DMS114 treated with DMSO at 0.1 percent for 48 hours (cell line): Measurements from ENCODE around the gene HNRNPA2B1.

Experiments used
- DNase-seq: peaks from one replicate; lab custom pipeline; 2025; ENCODE audit not compliant: unreplicated experiment; lab: John Stamatoyannopoulos, UW

The HNRNPA2B1 gene

DNA sequence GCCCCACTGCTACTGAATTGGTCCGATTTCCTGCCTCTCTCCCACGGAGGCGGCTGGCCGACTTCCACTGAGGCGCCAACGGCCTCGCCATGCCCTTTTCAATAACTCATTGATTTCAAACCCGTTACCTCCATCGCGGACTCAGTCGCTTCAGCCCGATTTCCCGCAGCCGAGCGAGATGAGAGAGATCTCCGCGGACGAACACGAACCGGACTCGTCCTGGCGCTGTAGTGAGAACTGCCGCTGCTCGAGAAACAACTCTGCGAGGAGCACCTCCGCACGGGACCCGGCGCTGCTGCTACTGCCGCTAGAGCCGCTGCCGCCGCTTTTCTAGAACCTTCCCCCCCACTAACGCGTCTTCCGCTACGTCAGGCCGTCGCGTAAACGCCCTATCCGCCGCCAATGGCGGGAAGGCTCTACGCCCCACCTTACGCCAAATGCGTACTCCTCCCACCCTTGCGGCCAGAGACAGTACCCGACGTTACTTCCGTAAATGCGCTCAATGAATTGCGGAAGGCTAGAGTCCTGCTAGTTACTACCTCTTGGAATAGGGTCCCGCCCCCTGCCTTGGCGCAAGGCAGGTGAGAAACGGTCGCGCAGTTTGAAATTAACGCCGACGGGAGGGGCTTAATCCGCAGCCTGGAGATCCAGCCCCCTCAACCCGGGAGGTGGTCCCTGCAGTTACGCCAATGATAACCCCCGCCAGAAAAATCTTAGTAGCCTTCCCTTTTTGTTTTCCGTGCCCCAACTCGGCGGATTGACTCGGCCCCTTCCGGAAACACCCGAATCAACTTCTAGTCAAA is at the start of gene HNRNPA2B1:
HNRNPA2B1 (minus strand) TSS at position 303 of the 803 bp plus-strand sequence; CDS start at position 134, 169 bp downstream.
- peak; percentile 96 for DNase-seq

DNA sequence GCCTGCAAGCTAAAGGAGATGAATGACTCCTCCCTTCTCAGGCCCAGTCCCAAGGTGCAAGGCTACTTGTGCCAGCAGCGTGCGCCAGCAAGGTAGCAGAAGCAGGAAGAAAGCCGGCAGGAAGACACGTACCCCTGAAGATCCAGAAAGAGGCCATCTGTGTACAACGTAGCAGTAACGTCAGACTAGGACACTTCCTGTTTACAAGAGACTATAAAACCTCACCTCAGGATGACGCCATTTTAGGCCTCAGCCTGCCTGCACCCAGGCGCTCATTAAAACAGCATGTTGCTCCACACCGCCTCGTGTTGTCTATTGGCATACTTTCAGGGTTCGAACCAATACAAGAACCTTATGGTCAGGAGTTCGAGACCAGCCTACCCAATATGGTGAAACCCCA is 49.7 kb upstream of the HNRNPA2B1 start:
- DNase-seq = no peak

DNA sequence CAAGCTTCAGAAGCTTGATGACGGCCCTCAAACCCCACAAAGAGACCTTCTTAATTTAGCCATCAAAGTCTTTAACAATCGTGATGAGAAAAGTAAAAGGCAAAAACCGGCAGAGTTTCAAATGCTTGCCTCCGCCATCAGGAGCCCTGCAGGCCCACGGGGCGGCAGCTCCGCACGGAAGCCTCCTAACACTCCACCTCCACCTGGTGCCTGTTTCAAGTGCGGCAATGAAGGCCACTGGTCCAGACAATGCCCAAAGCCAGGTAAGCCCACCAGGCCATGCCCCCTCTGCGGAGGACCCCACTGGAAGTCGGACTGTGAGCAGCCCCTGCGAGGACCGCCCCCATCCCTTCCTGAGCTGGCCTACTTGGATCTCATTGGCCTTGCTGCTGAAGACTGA is 44.6 kb upstream of the HNRNPA2B1 start:
- DNase-seq = no peak

DNA sequence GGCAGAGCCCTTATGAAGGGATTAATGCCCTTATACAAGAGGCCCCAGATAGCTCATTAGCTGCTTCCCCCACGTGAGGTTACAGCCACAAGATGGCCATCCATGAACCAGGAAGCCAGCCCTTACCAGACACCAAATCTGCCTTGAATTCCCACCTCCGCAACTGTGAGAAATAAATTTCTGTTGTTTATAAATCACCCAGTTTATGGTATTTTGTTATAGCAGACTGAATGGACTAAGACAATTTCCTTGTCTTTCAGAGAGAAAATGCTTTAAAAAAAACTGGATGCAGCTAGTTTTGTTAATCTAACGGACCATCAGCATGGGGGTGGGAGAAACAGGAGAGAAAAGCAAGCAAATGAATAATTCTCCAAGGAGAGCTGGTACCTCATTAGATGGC is 37.5 kb upstream of the HNRNPA2B1 start:
- no peak for DNase-seq

DNA sequence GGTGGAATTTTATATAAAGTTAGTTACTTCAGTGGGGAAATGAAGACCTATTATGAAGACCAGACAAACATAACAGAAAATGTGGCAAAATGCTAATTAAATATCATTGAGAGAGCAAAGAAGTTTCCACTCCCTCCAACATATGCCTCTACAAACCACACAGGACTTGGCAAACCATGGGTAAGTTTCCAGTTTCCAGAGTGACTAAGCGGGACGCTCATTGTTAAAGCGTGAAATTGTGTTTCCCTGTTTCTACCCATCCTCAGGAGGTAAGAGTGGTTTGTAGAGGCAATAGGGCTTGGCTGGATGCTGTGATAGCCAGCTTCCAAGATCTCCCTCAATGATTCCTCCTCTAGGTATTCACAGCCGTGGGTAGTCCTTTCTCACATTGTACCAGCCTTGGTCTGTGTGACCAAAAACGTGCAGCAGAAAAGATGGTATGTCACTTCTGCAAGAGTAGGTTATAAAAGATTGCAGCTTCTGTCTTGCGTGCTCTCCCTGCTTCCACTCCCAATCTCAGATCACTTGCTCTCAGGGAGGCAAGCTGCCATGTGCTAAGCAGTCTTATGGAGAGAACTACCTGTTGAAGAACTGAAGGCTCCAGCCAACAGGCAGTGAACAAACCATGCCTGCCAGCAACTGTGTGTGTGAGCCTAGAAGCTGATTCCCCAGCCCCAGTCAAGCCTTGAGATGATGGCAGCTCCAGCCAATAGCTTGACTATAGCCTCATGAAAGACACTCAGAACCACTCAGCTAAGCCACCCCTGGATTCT is 36.7 kb upstream of the HNRNPA2B1 start:
- no peak for DNase-seq

DNA sequence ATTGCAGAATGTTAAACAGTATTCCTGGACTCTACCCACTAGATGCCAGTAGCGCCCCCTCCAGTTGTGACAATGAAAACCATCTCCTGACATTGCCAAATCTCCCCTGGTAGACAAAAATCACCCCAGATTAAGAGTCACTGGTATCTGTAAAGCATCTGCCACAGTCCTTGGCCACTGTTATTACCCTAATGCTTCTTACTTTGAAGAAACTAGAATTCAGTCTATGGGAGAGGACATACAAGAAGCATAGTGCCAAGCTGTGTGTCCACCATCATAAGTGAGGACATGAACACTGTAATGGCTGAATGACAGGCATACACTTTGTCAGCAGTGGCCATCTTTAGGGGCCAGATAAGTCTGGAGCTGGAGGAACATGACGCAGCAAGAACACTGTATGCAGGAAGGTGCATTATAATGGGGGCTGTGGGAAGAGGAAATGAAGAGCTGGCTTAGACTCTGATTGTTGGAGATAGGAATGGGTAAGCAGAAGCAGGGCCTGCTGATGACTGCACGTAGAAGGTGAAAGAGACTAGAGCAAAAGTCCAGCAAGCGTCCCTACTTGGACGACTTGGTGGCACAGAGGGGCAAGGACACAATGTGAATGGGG is 33.5 kb upstream of the HNRNPA2B1 start:
- no peak for DNase-seq

DNA sequence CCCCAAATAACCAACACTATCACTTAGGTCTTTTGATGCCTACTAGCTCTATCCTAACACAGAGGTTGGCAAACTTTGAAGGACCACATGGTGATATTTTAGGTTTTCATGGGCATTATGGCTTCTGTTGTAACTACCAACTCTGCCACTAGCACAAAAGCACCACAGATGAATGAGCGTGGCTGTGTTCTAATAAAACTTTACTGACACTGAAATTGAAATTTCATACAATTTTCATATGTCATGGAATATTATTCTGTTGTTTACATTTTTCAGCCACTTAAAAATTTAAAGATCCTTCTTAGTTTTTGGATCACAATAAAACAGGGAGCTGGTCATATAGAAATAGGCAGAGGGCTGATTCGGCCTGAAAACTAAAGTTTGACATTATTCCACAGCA is 27.4 kb upstream of the HNRNPA2B1 start:
- DNase-seq = no peak

DNA sequence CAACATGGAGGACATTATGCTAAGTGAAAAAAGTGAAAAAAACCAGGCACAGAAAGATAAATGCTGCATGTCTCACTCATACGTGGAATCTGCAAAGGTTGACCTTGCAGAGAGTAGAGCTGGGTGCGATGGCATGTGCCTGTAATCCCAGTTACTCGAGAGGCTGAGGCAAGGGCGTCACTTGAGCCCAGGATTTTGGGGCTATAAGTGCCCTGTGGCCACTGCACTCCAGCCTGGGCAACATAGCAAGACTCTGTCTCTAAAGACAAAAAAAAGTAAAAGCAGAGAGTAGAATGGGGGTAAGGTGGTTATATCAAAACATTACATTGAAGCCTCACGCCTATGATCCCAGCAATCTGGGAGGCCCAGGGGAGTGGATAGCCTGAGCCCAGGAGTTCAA is 23.8 kb upstream of the HNRNPA2B1 start:
- DNase-seq = no peak

DNA sequence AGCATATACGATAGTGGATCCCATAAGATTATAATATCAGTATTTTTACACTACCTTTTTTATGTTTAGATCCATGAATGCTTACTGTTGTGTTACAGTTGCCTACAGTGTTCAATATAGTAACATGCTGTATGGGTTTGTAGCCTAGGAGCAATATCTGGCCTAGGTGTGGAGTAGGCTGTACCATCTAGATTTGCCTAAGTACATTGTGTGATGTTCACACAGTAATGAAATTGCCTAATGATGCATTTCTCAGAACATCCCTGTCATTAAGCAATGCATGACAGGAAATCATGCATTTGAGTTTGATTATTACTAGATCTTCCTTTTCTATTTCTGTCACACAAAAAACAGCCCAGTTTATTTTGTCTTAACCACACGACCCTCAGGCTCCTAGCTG is 15.5 kb upstream of the HNRNPA2B1 start:
- no peak for DNase-seq

DNA sequence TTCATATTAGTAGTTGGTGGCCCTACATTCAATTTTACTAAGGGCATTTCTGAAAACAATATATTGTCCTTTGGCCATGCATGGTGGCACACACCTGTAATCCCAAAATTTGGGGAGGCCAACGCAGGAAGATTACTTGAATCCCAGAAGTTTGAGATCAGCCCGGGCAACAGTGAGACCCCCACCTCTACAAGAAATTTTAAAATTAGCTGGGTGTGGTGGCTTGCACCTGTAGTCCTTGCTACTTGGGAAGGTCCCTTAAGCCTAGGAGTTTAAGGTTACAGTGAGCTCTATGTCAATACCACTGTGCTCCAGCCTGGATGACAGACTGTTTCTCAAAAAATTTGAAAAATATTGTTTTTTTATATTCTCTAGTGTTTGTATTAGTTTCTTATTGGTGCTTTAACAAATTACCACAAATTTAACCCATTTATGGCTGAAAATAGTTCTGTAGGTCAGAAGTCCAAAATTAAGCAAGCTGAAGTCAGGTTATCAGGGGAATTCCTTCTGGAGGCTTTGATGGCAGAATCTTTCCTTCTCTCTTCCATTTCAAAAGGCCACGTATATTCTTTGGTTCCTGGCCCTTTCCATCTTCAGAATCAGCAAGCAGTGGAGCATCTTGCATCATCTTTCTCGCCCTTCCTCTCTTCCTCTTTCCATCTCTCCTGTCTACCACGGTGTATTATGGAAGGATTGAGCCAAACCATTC is 13.4 kb upstream of the HNRNPA2B1 start:
- peak; percentile 17 for DNase-seq

DNA sequence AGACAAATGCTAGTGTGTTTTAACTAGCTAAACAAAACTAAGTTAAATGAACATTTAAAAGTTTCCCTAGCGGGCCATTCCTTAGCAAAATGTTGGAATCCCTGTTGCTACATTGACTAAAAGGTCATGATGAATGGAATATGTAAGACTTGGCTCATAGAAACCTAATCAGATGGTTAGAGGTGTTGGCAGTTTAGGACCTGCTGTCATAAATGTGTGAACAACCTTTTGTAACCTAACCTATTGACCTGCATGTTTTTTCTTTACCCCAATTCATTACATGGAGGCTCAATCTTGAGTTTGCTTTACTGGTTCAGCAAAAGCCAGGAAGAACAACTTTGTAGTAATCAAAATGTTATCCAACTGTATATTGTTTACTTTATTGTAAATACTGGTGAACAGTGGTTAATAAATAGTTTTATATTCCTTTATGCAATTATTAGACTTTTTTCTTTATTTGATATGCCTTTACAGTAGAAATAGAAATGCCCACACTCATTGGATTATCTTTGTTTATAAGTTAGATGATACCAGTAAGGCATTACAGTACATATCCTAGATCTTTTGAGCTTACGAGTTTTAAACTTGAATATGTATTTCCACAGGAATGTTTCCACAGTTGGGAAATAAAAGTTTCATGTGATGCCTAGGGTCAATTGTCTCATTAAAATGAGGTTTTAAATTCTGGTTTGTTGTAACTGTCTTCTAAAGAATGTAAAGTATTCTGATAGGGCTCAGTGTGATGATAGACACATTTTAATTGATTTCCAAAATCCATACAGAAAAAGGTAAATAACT is 12.6 kb upstream of the HNRNPA2B1 start:
- DNase-seq = no peak

DNA sequence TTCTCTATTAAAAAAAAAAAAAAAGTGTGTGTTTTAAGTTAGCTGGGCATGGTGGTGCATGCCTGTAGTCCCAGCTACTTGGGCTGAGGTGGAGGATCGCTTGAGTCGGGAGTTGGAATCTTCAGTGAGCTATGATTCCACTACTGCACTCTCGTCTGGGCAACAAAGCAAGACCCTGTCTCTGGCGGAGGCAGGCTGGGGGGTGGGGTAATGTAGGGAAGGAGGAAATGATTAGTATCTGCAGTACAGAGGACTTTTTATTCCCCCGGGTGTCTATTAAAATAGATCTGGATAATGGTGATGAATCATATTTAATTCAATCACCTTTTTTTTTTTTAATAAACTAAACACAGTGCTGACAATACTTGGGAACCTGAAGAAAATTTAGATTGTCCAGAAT is 7.5 kb upstream of the HNRNPA2B1 start:
- no peak for DNase-seq

DNA sequence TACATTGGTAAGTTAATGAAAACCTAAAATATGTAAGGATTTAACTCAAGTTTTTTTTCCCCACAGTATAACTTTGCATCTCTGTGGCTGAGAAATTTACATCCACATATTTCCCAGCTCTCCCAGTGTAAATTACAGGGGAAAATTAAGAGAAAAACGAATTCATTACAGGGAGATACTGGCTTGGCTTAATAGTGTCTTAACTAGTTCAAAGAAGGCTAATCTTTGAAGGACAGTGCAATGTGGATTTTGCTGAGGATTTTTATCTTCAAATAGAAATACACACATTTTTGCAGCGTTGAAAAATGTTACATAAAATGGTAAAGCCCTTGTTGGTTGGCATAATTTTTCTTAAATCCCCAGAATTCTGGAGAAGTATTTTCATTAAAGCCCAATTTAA is 2.5 kb upstream of the HNRNPA2B1 start:
- no peak for DNase-seq

DNA sequence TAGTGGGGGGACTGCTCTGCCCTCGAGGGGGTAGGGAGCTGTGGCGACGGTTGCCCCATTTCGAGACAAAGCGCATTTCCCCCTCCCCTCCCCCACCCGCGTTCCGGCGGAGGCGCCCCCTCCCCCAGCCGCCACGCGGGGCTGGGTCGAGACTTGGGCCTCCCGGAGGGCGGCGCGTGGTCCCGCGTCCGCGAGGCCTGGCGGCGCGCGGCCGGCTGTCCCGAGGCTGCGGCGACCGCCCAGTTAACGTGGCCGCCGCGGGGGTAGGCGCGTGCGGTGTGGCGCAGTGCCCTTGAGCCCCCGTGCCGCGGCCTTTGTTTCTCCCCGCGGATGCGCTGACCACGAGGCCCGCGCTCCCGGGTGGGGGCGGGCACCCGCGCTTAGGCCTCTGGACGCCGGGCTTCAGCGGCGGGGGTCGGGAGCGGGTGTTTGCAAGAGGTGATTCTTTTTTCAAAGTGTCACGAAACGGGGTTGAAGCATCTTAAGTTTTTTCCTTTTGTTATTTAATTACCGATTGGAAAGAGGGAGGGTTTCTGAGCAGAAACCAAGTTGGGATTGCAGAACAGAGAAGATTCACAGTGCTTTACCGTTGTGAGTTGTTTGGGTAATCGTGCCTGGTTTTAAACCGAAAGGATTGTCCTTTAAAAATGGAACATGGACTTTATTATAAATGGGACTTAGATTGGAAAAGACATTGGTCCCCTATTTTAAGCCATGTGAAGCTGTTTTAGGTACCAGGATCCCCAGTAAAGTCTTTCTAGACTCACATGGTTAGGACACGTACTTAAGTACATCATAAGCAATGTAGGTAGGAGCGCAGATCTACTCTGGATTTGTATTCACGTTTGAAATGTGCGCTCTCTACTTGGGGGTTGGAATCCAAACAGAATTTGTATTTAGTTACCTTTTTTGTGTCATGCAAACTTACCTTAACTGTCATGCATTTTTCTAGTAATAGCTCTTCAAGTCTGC is 1.8 kb upstream of the HNRNPA2B1 start:
- DNase-seq = peak; percentile 48

DNA sequence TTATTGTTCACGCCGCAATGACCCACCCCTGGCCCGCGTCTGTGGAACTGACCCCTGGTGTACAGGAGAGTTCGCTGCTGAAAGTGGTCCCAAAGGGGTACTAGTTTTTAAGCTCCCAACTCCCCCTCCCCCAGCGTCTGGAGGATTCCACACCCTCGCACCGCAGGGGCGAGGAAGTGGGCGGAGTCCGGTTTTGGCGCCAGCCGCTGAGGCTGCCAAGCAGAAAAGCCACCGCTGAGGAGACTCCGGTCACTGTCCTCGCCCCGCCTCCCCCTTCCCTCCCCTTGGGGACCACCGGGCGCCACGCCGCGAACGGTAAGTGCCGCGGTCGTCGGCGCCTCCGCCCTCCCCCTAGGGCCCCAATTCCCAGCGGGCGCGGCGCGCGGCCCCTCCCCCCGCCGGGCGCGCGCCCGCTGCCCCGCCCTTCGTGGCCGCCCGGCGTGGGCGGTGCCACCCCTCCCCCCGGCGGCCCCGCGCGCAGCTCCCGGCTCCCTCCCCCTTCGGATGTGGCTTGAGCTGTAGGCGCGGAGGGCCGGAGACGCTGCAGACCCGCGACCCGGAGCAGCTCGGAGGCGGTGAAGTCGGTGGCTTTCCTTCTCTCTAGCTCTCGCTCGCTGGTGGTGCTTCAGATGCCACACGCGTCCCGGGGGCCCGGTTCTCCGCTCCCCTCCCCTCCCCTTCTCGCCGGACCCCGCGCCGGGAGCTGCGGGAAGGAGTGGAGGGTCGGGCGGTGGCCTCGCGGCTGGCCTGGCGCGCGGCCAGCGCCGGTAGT is 887 bp upstream of the HNRNPA2B1 start, which contains the start of gene CBX3:
CBX3 (plus strand) TSS at position 499 of the 772 bp plus-strand sequence. CDS start 1,254 bp downstream, outside the sequence.
- DNase-seq = peak; percentile 90

DNA sequence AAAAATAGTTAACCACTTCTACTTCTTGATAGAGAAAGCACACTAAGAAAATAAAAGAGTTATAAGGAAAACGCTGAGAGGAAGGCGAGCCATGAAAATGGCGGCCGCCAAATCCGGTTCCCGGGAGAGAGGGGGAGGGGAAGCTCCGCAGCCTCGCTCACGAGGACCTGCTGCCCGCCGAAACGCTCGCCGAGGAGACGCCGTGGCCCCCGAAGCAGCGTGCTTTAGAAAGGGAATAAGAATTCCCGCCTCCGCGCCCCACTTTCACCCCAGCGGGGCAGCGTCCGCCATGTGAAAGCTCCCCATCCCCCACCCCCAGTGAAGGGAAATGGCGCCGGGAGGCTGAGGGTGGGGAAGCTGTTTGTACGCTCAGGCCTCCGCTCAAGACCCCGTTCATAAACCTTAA is 505 bp downstream of the HNRNPA2B1 start:
- DNase-seq = peak; percentile 63

DNA sequence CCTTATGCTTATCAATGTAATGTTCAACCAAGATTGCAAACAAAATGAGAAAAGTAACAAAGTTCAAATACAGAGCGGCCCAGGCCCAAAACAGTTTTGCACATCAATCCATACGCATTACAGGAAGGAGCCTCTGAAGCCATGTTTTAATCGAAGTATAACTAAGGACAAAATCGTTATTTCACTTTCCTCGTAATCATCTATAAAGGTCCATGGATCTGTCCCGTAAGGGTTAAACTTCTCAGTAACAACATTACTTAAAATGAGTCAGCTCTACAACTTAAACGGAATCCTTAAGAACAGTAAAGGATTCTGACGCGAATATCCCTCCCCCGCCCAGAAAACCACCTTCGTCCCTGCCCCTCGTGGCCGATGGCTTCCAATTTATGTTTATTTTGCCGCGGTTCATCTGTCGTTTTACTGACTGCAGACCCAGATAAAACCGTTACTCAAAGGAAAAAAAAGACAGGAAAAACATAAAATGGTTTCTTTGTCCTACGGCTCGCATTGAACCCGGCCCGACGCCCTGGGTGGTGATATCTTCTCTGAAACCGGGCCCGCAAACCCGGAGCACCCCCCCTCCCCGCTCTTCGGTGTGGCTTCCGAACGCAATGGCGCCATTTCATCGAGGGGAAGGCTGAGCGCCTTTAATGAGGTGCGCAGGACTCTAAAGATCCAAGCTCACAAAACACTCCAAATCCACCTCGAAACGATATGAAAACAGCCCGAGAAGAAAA is 1.1 kb downstream of the HNRNPA2B1 start:
- no peak for DNase-seq

DNA sequence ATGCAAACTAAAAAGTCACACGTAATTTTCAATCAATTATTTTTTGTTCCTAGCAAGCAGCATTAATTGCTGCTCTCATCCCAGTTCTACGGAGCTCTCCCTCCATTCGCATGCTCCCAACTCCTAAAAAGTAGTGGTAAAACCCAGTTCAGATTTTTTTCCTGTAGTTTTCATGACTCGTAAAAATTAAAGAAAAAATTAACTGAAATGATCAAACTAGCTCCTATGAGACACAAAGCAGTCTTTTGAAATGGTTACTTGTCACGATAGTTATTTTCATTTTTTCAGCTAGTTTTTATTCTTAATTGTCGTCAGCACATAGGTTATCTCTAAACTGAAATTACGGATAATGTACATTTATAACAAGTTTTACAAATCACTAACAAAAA is 1.8 kb downstream of the HNRNPA2B1 start:
- DNase-seq = no peak
